Stimulated activated naive CD8-positive, alpha-beta T cell treated with anti-CD3 and anti-CD28 coated beads, Interleukin-15, amount 100 ng/mL, for 72 hours (primary cell): ENCODE data around the gene PARP1.

Experiments
- ATAC-seq: fragments of 150-1000 bp; cut with Tn5 transposase; 2 replicates; pipeline ENCODE4 v1.10.0; 2021; ENCODE audit warnings: mild to moderate bottlenecking, moderate library complexity
- DNase-seq, 2 donors: peaks; one replicate each; pipeline ENCODE4 v3.0.0; 2021 to 2022
- H3K27ac Mint-ChIP-seq, 2 donors: one replicate each; pipeline ENCODE4 v1.8.0; 2022; ENCODE audit warnings: mild to moderate bottlenecking in 2 of 2, mixed read lengths in 2 of 2, moderate library complexity in 2 of 2
- H3K27me3 Mint-ChIP-seq: one replicate; pipeline ENCODE4 v1.8.0; 2022; ENCODE audit warnings: mixed read lengths
- H3K4me1 Mint-ChIP-seq: one replicate; pipeline ENCODE4 v1.8.0; 2022; ENCODE audit warnings: mild to moderate bottlenecking, mixed read lengths
- H3K4me3 Mint-ChIP-seq, 2 donors: one replicate each; pipeline ENCODE4 v1.8.0; 2022; ENCODE audit warnings: mild to moderate bottlenecking in 2 of 2, mixed read lengths in 2 of 2, moderate library complexity in 1 of 2
- H3K9me3 Mint-ChIP-seq, 2 donors: one replicate each; pipeline ENCODE4 v1.8.0; 2022; ENCODE audit warnings: mixed read lengths in 2 of 2

Gene PARP1

DNA sequence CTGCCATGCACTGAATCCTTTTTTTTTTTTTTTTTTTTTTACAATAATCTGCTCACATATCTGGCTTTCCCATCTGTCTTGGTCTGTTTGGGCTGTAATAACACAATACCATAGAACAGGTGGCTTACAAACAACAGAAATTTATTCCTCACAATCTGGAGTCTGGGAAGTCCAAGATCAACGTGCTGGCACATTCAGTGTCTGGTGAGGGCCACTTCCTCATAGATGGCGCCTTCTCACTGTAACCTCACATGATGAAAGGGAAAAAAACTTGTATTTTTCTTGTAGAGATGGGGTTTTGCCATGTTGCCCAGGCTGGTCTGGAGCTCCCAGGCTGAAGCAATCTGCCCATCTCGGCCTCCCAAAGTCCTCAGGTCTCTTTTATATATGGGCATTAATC, 13.0 kb upstream of the PARP1 start:
- H3K27ac Mint-ChIP-seq, result no peak overlapping the region
- H3K4me3 Mint-ChIP-seq, result no peak overlapping the region
- H3K9me3 Mint-ChIP-seq, result no peaks in the 10 kb centered on the region
- no peaks in the 10 kb centered on the region for H3K27me3 Mint-ChIP-seq
- no peak for DNase-seq
- no peak for ATAC-seq
- peaks cover 34% of the 10 kb centered on the region for H3K4me1 Mint-ChIP-seq

DNA sequence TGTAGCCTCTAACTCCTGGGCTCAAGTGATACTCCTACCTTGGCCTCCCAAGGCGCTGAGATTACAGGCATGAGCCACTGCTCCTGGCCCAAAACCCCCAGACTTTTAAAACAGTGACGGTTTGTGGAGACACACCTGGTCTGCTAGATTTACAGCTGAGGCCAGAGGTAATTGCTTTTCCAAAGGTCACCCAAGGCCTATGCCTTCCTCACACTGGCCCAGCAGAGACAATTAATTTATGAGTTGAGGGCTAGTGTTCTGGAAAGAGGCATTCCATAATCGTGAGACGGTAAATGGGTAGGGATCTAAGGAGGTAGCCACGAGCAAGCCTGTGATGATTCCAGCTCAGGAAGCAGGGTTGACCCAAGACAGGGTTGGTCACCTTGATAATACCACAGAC, 12.4 kb upstream of the PARP1 start:
- no peaks in the 10 kb centered on the region for H3K27me3 Mint-ChIP-seq
- H3K4me1 Mint-ChIP-seq, result peaks cover 29% of the 10 kb centered on the region
- ATAC-seq (no peak), DNase-seq (no peak)
- H3K4me3 Mint-ChIP-seq, result no peak overlapping the region
- H3K27ac Mint-ChIP-seq, result no peak overlapping the region
- H3K9me3 Mint-ChIP-seq, result no peaks in the 10 kb centered on the region

- Mint-ChIP-seq H3K9me3 (no peaks in the 10 kb centered on the region), H3K27me3 (no peaks in the 10 kb centered on the region), H3K4me1 (peaks cover 28% of the 10 kb centered on the region), H3K4me3 (no peak overlapping the region), H3K27ac (no peak overlapping the region)
- ATAC-seq (no peak), DNase-seq (no peak)
Measured at GRCh38 chr1:226419284-226420029, 11.6 kb upstream of the PARP1 start.

GRCh38 chr1:226417830-226418546, 10.1 kb upstream of the PARP1 start:
- Mint-ChIP-seq H3K9me3 (no peaks in the 10 kb centered on the region), H3K4me3 (no peak overlapping the region), H3K4me1 (peaks cover 28% of the 10 kb centered on the region), H3K27me3 (no peaks in the 10 kb centered on the region), H3K27ac (peak overlapping the region in 1 of 2 donors; percentile 85)
- DNase-seq (no peak), ATAC-seq (no peak)

DNA sequence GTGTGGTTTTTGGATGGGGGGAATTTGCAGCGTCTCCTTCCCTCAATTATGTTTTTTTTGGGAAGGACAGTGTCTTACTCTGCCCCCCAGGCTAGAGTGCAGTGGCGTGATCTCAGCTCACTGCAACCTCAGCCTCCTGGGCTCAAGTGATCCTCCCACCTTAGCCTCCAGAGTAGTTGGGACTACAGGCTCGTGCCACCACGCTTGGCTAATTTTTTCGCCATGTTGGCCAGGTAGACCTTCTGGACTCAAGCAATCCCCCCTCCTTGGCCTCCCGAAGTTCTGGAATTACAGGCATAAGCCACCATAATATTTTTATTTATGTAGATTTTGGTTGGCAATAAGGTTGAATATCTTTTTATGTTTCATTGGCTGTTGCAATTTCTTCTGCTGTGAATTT, 9.5 kb upstream of the PARP1 start:
- Mint-ChIP-seq H3K27ac (no peak overlapping the region), H3K4me3 (no peak overlapping the region), H3K27me3 (no peaks in the 10 kb centered on the region), H3K9me3 (no peaks in the 10 kb centered on the region), H3K4me1 (peaks cover 28% of the 10 kb centered on the region)
- ATAC-seq (no peak), DNase-seq (no peak)

DNA sequence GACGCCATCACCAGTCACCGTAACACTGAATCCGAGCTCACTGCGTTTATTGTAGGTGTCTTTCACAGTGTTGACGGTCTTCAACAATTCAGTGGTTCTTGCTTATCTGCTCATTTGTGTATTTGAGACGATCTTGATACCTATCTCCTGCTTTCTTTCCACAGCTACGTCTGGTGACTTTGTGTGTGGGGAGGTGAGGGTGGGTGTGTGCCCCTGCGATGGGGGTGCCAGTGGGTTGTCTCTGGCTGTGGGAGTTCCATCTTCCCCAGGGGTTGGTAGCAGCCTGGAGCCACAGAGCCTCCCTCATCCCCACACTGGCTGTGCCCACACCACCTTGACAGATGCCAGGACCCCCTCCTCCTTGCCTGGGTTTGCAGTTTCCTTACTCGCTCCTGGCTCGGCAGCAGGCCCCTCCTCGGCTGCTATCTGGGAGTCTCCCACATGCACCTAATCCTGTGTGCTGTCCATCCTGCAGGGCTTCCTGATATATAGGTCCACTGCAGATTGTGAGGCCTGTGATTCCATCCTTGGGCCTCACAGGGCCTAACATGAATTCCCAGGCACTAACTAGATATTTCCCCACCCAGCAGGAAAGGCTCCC, 6.3 kb upstream of the PARP1 start:
- Mint-ChIP-seq H3K4me1 (peaks cover 23% of the 10 kb centered on the region), H3K4me3 (no peak overlapping the region), H3K27me3 (no peaks in the 10 kb centered on the region), H3K27ac (no peak overlapping the region), H3K9me3 (peaks cover 0 to 6% of the 10 kb centered on the region in 2 donors)
- ATAC-seq (peak; percentile 23), DNase-seq (no peak)

GRCh38 chr1:226411619-226412018, 3.7 kb upstream of the PARP1 start:
- no peak for DNase-seq
- H3K27ac Mint-ChIP-seq, result no peak overlapping the region
- ATAC-seq, result no peak
- H3K4me3 Mint-ChIP-seq, result no peak overlapping the region
- H3K27me3 Mint-ChIP-seq, result no peaks in the 10 kb centered on the region
- peaks cover 13% of the 10 kb centered on the region for H3K4me1 Mint-ChIP-seq
- H3K9me3 Mint-ChIP-seq, result peaks cover 0 to 6% of the 10 kb centered on the region in 2 donors

DNA sequence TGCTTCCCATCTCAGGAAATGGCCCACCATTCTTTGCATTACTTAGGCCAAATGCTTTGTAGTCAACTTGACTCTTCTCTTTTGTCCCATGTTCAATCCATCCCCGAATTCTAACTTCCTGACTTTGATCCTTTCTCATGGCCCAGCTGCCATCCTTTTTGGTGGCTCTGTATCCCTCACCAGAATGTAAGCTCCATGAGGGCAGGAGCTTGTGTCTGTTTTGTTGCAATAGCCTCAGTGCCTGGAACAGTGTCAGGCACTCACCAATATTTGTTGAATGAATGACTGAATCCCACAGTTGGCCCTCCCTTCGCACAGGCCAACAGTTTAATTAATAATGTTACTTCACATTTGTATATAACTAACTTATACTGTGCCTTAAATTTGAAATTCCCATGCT, 3.1 kb upstream of the PARP1 start:
- Mint-ChIP-seq H3K27me3 (no peaks in the 10 kb centered on the region), H3K4me1 (peaks cover 15% of the 10 kb centered on the region), H3K27ac (no peak overlapping the region), H3K4me3 (no peak overlapping the region), H3K9me3 (peaks cover 0 to 6% of the 10 kb centered on the region in 2 donors)
- DNase-seq (no peak), ATAC-seq (no peak)

DNA sequence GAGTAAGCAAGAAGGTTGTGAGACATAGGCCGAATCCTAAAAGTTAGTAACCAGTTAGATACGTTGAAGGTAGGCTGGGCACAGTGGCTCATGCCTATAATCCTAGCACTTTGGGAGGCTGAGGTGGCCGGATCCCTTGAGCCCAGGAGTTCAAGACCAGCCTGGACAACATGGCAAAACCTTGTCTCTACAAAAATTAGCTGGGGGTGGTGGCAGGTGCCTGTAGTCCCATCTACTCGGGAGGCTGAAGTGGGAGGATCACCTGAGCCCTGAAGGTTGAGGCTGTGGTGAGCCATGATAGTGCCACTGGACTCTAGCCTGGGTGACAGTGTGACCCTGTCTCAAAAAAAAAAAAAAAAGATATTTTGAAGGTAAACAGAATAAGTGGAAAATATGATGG, 1.5 kb upstream of the PARP1 start:
- Mint-ChIP-seq H3K4me3 (no peak overlapping the region), H3K4me1 (peaks cover 31% of the 10 kb centered on the region), H3K27me3 (no peaks in the 10 kb centered on the region), H3K9me3 (peaks cover 0 to 6% of the 10 kb centered on the region in 2 donors), H3K27ac (no peak overlapping the region)
- ATAC-seq (no peak), DNase-seq (no peak)

GRCh38 chr1:226408285-226409184, 642 bp upstream of the PARP1 start:
- ATAC-seq (no peak), DNase-seq (no peak)
- H3K4me3 Mint-ChIP-seq, result peak overlapping the region; percentile 95 to 97
- H3K4me1 Mint-ChIP-seq, result peaks cover 39% of the 10 kb centered on the region
- H3K9me3 Mint-ChIP-seq, result peaks cover 0 to 6% of the 10 kb centered on the region in 2 donors
- peak overlapping the region; percentile 91 to 92 for H3K27ac Mint-ChIP-seq
- no peaks in the 10 kb centered on the region for H3K27me3 Mint-ChIP-seq

DNA sequence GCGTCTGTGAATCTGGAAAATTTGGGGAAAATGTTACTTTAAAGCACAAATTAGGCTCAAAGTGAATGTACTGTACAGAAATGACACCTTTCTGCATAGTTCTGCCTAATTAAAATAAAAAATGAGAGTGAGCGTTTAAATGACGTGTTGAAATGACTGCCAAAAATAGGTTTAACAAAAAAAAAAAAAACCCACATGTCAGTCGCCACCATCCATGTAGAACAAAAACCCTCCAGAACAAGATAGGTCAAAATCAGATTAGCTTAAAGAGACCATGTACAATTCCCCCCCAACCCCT, 745 bp downstream of the PARP1 start:
- peaks cover 52% of the 10 kb centered on the region for H3K4me1 Mint-ChIP-seq
- no peak for DNase-seq
- H3K4me3 Mint-ChIP-seq, result peak overlapping the region; percentile 95 to 97
- H3K9me3 Mint-ChIP-seq, result peaks cover 0 to 6% of the 10 kb centered on the region in 2 donors
- peak; percentile 0 for ATAC-seq
- peak overlapping the region; percentile 96 to 99 for H3K27ac Mint-ChIP-seq
- H3K27me3 Mint-ChIP-seq, result no peaks in the 10 kb centered on the region

- peak overlapping the region; percentile 96 to 99 for H3K27ac Mint-ChIP-seq
Measured at GRCh38 chr1:226406401-226406881, 1.5 kb downstream of the PARP1 start.

DNA sequence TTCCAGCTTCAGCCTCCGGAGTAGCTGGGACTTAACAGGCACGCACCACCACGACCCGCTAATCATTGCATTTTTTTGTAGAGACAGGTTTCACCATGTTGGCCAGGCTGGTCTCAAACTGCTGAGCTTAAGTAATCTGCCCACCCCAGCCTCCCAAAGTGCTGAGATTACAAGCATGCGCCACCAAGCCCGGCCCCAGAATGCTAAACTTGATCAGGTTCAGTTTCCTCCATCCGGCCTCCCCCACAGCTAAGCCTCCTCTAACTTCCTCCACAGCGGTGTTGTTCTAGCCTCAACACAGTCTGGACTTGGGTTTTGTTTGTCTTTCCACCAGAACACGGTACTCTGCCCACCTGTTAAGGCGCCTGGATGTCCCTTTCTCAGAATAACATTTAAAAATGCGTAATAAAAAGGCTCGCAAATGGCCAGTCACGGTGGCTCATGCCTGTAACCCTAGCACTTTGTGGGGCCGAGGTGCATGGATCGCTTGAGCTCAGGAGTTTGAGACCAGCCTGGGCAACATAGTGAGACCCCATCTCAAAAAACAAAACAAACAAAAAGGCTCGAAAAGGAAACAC, 2.4 kb downstream of the PARP1 start:
- Mint-ChIP-seq H3K9me3 (no peaks in the 10 kb centered on the region), H3K4me1 (peaks cover 56% of the 10 kb centered on the region), H3K27me3 (no peaks in the 10 kb centered on the region), H3K27ac (peak overlapping the region; percentile 17 to 41), H3K4me3 (peak overlapping the region; percentile 95 to 97)
- DNase-seq, result peak in 1 of 2 donors; percentile 40
- peak; percentile 37 for ATAC-seq

More at GRCh38 chr1:226406401-226406881, 1.5 kb downstream of the PARP1 start:
- Mint-ChIP-seq H3K4me3 (peak overlapping the region; percentile 95 to 97), H3K9me3 (peaks cover 0 to 6% of the 10 kb centered on the region in 2 donors), H3K27me3 (no peaks in the 10 kb centered on the region), H3K4me1 (peaks cover 56% of the 10 kb centered on the region)
- ATAC-seq (peak; percentile 29), DNase-seq (no peak)

DNA sequence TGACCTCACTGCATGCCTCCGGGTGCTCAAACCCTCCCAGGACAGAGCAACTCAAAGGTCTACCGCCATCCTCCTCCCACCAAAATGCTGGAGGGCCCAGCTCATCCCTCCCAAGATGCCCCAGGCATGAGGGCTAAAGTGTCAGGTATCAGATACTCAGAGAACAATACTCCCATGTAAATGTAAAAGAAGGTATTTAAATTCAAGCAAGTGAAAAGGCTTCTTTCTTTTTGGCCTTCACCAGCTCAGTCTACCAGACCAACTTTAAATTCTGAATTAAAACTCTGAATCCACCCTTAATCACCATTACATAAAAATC, 3.0 kb downstream of the PARP1 start:
- peak overlapping the region; percentile 95 to 97 for H3K4me3 Mint-ChIP-seq

More for the DNA sequence above, 3.0 kb downstream of the PARP1 start:
- Mint-ChIP-seq H3K4me1 (peaks cover 56% of the 10 kb centered on the region), H3K27me3 (no peaks in the 10 kb centered on the region), H3K27ac (no peak overlapping the region), H3K9me3 (no peaks in the 10 kb centered on the region)
- DNase-seq (no peak), ATAC-seq (no peak)
